ENCODE results near the gene CCDC107.
A peak's percentile ranks its signal among the peaks of the same experiment; 100 is the strongest.
"Not testable (repeated sequence)": the region's sequence is repeated elsewhere in the genome, so short reads cannot be mapped to it uniquely, and the experiment has no call there.

Gene CCDC107, protein sequence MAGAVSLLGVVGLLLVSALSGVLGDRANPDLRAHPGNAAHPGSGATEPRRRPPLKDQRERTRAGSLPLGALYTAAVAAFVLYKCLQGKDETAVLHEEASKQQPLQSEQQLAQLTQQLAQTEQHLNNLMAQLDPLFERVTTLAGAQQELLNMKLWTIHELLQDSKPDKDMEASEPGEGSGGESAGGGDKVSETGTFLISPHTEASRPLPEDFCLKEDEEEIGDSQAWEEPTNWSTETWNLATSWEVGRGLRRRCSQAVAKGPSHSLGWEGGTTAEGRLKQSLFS

GRCh38 chr9:35658137-35658967 is at the start of gene CCDC107:
Gene CCDC107 (plus strand): TSS chr9:35658292. CDS start chr9:35658380, 88 bp downstream.
- peak; percentile 46 for DNase-seq

DNA sequence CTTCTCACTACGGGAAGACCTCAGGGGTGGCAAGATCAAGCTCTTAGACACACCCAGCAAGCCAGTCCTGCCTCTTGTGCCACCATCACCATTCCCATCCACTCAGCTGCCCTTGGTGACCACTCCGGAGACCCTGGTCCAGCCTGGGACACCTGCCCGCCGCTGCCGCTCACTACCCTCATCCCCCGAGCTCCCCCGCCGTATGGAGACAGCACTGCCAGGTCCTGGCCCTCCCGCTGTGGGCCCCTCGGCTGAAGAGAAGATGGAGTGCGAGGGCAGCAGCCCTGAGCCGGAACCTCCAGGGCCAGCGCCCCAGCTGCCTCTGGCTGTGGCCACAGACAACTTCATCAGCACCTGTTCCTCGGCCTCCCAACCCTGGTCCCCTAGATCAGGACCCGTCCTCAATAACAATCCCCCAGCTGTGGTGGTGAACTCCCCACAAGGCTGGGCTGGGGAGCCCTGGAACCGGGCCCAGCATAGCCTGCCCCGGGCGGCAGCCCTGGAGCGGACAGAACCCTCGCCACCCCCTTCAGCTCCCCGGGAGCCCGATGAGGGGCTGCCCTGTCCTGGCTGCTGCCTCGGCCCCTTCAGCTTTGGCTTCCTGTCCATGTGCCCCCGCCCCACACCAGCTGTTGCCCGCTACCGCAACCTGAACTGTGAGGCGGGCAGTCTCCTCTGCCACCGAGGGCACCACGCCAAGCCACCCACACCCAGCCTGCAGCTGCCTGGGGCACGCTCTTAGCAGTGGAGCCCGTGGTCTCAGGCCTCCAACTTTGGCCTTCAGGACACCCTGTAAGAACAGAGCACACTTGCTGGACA is 48.9 kb upstream of the CCDC107 start:
- DNase-seq = no peak

DNA sequence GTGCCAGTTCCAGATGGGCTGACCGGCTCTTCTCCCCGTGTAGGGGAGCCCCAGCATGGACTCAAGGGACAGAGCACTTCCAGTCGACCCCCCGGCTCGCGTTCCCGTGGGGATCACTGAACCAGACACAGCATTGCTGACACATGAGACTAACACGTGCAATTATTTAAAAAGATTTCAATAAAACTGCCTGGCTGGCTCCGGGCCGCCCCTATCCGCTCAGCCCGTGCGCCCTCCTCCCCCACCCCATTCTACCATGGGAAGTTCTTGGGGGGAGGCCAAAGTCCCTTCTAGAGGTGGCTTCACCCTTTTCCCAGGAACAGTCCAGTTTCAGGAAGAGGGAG is 48.3 kb upstream of the CCDC107 start:
- no peak for DNase-seq

- no peak for DNase-seq
Measured at GRCh38 chr9:35611230-35611797, 46.8 kb upstream of the CCDC107 start.

DNA sequence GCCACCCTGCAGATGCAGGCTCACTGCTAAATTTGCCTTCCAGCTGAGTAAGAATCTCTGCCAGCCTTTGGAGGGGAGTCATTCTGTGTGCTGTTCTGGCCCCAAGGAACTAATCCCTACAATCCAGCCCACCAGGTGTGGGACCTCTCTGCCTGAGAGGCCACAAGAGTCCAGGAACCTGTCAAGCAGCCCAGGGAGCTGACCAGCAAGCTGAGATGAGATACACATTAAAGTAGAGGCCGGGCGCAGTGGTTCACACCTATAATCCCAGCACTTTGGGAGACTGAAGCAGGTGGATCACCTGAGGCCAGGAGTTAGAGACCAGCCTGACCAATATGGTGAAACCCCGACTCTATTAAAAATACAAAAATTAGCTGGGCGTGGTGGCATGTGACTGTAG is 46.0 kb upstream of the CCDC107 start:
- DNase-seq = not testable (repeated sequence)

DNA sequence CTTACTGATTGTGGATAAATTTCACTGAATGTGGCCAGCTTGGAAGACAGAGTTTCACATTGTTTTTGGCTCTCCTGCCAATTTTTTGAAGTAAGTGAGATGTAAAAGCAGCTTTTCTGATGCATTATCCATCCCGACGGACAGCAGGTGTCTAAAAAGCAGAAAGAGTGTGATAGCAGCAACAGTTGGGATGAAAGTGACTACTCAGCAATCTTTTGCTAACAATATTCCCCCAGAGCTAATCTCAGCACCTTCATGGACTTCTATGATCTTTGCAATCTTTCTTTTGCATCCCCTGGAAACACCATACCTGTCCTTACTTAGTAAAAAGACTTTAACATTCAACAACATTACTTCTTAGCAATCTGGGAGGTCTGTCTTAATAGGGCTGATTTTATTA is 45.2 kb upstream of the CCDC107 start:
- no peak for DNase-seq

DNA sequence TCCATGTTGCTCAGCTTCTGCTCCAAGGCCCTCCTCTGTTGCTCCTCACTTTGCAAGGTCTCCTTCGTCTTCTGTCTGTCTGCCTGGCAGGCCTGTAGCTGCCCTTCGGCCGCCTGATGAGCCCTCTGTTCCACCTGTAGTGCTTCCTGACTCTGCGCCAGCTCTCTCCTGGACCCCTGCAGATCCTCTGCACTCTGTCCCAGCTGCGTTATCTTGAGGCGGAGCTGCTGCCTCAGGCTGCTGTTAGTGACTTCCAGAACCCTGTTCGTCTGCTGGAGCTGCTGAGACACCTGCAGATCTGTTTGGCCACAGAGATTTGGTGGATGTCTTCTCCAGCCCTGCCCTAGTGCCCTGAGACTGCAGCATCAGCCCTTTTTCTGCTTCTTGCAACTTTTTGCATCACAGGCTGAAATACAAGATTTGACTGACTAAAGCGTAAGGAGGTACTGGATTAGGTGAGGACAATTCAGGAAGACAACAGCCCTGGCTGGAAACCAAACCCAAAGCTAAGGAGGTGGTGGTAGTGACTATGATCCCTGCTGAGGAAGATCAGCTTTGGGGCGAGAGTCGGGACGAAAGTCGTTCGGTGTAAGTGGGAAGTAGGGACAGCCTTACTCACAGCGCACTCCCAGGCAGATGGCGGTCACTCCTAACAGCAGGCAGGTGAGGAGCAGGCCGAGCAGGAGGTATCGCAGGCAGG is 42.0 kb upstream of the CCDC107 start:
- DNase-seq = no peak

- no peak for DNase-seq
Measured at GRCh38 chr9:35616681-35617459, 41.2 kb upstream of the CCDC107 start.

GRCh38 chr9:35617548-35617947 is 40.5 kb upstream of the CCDC107 start:
- DNase-seq = no peak

GRCh38 chr9:35618325-35618727 is 39.8 kb upstream of the CCDC107 start, which contains the start of gene CD72:
Gene CD72 (minus strand): TSS chr9:35618413. CDS start chr9:35618303, 110 bp downstream.
- no peak for DNase-seq

- DNase-seq = no peak
Measured at GRCh38 chr9:35618854-35619799, 39.0 kb upstream of the CCDC107 start.

DNA sequence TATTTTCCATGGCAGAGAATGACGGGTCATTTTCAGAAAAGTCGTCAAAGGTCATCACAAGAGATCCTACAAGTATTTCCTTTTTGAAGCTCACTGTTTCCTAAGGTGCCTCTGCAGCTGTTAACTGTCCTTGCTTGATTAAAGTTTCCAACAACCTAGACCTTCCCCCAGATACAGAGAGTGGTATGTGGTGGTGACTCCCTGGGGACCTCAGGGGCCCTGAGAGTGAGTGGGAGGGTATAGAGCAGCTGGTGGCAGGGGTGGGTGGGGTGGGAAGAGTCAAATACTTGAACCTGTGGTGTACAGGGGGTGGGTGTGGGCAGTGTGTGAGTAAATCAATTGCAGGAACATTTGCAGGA is 38.3 kb upstream of the CCDC107 start:
- no peak for DNase-seq

DNA sequence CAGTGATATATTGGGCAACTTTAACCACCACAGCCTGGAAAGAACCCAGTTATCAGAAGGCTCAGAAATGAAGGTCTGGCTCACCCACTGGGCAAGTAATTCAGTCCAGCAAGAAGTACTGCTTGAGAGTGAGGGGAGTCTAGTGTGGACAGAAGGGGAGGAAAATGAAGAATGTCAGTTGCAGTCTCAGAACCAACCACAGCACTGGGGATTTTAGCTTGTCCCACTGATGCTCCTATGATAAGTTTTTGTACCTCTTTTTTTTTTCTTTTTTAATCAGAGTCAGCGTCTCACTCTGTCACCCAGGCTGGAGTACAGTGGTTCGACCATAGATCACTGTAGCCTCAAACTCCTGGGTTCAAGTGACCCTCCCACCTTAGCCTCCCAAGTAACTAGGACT is 30.5 kb upstream of the CCDC107 start:
- no peak for DNase-seq

GRCh38 chr9:35628389-35628991 is 29.6 kb upstream of the CCDC107 start:
- no peak for DNase-seq

- no peak for DNase-seq
Measured at GRCh38 chr9:35629597-35629996, 28.5 kb upstream of the CCDC107 start.

- DNase-seq = no peak
Measured at GRCh38 chr9:35635730-35636129, 22.4 kb upstream of the CCDC107 start.

GRCh38 chr9:35636135-35636876 is 21.8 kb upstream of the CCDC107 start:
- DNase-seq = no peak

GRCh38 chr9:35636877-35637246 is 21.2 kb upstream of the CCDC107 start:
- not testable (repeated sequence) for DNase-seq

DNA sequence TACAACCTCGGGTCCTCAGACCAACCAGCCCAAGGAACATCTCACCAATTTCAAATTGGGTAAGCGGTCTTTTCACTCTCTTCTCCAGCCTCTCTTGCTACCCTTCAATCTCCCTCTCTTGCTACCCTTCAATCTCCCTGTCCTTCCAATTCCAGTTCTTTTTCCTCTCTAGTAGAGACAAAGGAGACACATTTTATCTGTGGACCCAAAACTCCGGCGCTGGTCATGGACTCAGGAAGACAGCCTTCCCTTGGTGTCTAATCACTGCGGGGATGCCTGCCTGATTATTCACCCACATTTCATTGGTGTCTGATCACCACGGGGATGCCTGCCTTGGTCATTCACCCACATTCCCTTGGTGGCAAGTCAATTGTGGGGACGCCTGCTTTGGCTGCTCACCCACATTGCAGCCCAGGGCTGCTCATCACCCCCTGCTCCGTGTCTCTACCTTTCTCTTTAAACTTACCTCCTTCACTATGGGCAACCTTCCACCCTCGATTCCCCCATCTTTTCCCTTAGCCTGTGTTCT is 20.6 kb upstream of the CCDC107 start:
- not testable (repeated sequence) for DNase-seq
